GM19238 (cell line): ENCODE measurements around the gene TRIM45.
"Not testable (repeated sequence)": the region's sequence is repeated elsewhere in the genome, so short reads cannot be mapped to it uniquely, and the experiment has no call there.

Source experiments
- DNase-seq: peaks from one replicate; pipeline ENCODE4 v3.0.0; 2011; ENCODE audit warnings: low spot score; ENCODE audit not compliant: insufficient read length

TRIM45 gene, protein sequence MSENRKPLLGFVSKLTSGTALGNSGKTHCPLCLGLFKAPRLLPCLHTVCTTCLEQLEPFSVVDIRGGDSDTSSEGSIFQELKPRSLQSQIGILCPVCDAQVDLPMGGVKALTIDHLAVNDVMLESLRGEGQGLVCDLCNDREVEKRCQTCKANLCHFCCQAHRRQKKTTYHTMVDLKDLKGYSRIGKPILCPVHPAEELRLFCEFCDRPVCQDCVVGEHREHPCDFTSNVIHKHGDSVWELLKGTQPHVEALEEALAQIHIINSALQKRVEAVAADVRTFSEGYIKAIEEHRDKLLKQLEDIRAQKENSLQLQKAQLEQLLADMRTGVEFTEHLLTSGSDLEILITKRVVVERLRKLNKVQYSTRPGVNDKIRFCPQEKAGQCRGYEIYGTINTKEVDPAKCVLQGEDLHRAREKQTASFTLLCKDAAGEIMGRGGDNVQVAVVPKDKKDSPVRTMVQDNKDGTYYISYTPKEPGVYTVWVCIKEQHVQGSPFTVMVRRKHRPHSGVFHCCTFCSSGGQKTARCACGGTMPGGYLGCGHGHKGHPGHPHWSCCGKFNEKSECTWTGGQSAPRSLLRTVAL

DNA sequence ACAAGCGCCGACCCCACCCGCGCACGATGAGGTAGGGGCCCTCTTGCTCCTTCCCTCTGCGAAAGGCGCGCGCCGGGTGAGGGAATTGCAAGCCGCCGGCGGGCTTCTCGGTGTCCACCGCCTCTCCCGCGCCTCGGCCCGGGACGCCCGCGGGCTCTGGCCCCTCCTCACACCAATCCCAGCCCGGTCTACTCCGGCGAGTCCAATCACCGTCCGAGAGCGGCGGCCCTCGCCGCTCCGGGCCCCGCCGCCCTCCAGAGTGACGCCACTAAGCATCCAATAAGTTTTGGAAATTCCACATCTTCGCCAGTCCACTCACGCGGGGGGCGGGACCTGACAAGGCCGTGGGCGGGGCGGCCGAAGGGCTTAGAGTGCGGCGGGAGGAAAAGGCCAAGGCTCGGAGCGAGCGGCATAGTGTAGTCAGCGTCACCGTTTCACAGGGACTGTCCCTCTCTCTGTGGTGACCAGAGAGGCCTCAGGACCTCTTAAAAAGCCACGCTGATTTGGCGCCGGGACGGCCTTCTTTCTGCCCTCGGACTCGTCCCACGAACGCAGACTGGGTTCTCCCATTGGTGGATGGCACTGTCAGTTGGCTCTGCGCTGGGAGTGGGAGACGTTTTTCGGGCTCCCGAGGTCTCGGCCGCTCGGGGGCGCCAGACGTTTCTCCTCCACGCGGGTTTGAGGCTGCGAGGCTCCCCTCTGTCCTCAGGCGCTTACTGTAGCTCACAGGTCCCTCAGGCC lies at the start of gene TRIM45:
Gene TRIM45, minus strand, starts transcription at position 161 of the 741 bp plus-strand sequence. CDS start 548 bp downstream, outside the sequence.
- peak; percentile 82 for DNase-seq

DNA sequence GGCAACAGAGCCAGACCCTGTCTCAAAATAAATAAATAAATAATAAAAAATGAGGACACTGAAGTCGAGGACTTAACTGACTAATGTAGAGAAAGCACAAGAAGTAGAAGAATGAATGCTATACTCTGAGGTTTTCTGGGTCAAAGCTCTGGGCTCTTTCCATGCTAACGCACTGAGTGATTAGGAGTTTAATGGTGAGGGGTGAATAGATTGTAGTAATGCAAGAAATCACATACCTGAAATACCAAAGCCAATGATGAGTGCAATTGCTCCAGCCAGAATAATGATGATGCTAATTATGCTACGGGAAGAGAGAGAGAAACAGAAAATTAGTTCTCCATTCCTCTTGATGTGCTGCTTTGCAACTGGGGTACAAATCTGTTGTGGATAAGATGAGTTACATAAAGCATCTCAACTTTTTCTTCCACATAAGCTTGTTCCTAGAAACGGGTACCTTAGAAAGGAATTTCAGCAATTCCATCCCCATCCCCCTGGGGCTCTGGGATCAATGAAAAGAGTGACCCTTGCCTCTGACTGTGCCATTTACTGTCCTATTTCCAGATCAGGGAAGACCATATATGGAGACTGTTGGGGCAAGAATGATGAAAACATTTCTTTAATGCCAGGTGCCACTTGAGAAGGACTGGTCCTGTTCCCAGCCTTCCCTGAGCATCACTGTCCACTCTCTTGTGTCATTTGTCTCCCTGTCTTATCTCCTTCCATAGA lies 48.5 kb upstream of the TRIM45 start:
- DNase-seq: no peak

DNA sequence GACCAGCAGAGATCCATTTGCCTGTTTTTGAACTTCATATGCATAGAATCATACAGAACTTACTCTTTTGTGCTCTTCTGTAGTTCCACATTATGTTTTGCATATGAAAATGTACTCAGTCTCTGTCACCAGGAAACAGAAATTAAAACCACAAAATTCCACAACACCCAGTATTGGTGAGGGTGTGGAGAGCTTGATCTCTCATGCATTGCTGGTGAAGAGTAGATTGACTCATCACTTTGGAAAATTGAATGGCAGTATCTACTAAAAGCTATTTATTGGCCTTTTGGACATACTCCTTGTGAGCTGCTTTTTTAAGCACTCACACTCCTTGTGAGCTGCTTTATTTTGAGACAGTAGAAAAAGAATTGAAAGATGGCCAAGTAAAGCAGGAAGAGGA lies 45.9 kb upstream of the TRIM45 start:
- DNase-seq: no peak

DNA sequence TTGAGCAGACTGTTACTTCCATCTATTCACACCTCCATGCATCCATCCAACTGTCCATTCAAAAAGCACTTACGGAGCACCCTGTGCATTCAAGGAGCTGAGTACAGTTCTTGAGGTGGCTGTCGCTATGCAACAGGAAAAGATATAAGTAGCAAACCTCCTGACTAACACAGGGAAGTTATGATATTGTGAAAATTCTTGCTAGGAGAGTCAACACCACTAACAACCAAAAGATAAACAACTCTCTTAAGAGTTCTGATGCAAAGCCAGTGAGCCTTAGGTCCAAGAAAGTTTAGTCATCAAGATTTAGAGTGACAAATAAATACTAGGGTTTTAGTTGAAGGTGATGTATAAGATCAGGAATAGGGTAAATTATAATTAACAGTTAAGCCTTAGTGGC lies 44.5 kb upstream of the TRIM45 start:
- DNase-seq: no peak

DNA sequence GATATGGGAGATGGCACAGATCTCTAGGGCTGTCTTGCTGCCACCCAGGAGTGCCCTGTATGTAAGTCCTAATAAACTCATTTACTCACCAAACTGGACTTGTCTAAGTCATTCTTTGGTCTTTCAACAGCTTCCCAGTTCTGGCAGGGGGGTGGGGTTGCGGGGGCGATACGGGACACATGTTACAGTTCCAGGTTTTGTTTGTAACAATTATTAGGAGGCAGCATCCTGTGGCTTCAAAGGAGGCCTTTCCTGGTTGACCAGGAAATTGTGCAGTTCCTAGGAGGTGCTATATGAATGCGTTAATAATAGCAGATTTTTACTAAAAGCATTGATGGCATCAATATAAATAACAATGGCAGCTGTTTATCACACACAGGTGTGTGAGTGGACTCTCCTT lies 42.7 kb upstream of the TRIM45 start:
- DNase-seq: no peak

DNA sequence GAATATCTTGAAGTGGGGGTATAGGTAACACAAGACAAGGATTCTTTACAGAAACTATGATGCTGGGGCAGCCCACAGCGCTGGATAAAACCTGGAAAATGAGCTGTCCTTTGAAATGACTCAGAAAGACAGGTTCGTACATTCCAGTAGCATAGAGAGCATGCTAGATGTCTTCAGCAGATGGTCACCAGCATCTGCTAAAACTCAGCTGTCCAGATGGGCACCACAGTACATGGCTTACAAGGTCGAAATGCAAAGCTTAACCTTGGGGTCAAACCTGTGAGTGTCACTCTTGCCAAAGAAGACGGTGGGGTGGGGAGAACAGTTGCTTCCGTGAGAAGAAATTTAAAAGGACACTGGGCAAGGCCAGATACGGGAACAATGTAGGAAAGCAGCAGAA lies 41.3 kb upstream of the TRIM45 start:
- DNase-seq: no peak

DNA sequence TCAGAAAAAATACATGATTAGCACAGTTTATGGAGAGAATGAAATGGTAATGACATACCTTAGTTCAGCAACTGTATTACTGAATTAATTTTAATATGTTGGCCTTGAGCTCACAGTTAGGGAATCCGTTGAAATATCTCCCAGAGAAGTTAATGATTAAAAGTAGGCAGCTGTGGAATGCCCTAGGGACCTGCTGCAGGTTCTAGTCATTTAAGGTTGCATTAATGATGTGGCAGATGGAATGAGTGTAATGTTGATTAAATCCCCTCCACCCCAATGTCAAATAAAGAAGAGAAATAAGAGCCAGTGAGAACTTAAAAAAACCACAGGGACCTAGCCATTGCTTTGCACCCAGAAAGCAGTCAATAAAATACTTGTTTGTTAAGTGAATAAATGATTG lies 40.3 kb upstream of the TRIM45 start:
- no peak for DNase-seq

DNA sequence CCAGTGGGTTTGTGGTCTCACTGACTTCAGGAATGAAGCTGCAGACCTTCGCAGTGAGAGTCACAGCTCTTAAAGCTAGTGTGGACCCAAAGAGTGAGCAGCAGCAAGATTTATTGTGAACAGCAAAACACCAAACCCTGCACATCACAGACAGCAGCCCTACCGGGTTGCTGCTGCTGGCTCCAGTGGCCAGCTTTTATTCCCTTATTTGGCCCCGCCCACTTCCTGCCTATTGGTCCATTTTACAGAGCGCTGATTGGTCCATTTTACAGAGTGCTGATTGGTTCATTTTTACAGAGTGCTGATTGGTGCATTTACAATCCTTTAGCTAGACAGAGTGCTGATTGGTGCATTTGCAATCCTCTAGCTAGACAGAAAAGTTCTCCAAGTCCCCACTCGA lies 29.8 kb upstream of the TRIM45 start:
- not testable (repeated sequence) for DNase-seq

DNA sequence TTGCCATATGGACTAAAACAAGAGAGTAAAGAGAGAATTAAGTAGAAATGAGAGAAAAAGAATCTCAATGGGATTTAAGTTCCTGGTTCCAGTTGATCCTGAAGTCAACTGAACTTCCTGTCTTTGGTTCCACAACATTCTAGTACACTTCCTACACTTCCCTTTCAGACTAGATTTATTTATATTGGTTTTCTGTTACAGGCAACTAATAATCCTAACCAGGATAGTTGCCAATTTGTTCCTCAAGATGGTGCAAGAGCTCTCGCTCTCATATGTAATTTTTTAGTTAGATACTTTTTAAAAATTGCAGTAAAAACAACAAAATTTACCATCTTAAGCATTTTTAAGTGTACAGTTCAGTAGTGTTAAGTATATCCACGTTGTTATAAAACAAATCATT lies 28.8 kb upstream of the TRIM45 start:
- DNase-seq: no peak

DNA sequence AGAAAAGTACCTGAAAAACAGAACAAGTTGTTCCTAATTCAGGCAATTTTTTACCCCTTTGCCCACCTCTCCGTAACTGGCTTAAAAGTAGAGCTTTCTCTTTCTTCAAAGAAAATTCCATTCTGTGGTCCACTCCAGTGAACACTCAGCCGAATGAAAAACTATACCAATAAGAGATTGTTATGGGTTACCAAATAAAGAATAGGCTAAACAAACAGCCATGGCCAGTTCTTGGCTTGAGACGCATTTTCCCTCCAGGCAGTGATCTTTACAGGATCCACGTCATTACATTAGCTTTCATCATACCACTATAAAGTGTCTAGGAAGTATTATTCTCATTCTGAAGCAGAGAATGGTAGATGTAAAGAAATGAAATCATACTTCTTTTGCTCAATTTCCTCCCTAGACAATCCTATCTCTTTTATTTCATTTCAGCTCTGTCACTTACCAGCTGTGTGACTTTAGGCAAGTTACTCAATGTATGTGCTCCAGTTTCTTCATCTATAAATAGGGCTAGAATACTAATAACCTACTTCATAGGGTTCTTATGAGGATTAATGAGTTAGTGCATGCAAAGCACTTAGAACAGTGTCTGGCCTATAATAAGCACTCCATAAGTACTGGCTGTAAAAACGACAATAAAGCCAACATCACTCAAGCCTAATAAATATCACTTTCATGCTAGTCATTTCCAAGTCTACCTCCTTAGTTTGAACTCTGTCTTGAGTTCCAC lies 26.5 kb upstream of the TRIM45 start:
- no peak for DNase-seq

DNA sequence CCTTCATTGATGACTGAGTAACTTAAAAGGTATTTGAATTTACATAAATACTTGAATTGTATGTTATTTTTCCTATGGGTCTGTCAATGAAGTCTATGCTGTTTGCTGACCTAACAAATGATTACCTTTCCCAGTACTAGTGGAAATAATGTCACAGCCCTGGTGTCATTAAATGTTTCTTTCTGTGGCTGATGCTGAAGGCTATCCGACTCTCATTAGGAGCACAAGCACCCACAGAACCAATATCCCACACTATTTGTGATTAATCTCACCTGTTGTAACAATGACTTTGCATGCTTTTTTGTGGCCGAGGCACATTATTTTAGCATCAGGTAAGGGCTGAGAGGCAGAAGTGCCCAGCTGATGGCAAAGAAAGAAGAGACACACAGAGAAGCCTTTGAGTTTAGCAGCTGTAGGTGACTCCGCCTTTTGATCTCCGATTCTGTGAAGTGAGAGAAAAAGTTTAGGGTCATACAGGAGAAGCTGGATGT lies 25.8 kb upstream of the TRIM45 start:
- DNase-seq: no peak

DNA sequence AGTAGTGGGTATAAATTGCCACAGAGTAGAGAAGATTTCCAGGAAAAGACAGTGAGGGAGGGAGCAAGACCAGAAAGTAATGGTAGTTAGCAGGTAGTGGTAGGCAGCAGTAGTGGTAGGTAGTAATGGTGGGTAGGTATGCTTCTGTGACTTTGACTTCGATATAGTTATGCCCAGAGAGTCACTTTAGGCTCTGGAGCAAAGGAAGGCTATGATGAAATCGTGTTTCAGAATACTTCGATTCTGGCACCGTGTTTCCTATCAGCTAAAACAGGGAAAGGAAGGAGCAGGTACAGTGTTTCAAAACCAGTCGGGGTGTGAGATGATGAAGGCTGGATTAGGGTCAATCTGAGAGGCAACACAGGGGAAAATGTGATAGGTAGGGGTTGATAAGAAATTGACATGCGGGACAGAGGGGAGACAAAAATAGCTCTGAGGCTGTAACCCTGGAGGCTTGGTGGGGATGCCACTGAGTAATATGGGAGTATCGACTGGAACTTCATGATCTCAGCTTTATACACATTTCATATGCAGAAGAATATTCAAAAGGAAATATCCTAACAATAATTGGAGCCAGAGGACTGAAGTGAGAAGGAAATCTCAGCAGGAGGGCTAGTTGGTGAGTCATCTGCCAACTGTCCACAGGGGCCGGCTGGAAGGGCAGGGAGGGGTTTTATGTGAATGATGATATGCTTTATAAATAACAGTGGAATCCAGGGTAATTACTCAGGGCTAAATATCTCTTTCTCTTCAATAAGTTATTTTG lies 25.2 kb upstream of the TRIM45 start:
- no peak for DNase-seq

DNA sequence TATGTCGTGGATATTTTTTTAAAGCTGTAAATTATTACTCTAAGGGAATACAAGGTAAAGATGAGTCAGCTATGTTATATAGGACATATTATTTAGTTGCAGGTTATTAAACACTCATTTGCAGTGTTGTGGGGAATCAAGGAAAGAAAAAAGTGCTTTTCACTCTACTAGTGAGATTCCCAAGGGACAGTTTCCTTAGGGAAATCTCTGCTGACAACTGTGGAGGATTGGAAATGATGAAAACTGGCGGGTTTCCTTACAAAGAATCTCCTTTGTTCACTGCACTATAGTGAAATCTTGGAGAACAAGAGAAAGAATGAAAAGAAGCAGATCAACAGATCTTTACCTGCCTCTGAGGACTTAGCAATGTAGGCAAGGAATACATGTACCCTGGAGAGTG lies 24.5 kb upstream of the TRIM45 start:
- DNase-seq: no peak

DNA sequence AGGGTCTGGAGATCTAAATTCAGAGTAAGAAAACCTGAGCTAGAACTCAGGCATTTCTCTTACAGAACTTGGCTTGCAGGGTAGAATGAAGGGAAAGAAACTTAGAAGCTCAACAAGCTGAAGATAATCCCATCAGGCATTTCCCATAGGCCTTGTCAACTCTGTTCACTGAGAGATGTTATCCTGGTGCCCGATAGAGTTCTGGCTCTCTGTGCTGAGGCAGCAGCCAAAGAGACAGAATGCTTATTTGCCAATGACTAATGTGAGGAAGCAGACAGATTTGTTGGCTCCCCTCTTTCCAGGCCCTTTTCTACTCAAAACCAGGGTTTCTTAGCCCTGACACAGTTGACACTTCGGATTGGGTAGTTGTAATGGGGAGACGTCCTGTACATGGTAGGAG lies 22.3 kb upstream of the TRIM45 start:
- DNase-seq: no peak

DNA sequence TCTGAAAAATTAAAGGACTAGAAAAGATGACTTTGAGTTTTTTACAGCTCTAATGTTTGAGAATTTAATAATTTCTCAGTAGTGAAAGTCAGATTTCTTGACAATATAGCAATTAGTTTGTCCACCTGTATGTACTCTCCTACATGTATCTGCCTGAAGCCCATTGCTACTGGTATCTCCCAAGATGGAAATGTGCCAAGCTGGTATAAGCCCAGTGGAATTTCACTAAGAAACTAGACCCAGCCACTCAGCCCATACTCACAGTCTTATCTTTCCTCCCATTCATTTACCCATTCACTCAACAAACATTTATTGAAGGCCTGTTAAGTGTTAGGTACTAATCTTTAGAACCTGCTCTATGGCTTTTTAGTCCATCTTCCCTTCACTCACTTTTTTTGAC lies 21.6 kb upstream of the TRIM45 start:
- no peak for DNase-seq

DNA sequence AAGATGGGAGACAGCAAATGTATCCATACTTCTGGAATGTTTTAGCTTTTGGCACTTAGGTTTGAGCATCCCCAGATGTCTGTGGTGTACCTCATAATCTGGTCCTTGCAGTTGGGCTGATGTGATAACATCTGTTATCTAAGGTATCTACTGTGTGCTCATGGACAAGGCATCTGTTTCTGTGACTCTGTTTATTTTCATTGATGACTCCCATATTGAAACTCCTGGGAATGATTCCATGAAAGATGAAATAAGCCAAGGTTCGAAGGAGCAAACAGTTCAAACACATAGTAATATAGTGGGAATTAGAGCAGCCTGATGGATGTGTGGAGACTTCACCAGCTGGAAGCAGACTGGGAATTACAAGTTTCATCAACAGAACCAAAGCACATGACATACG lies 20.7 kb upstream of the TRIM45 start:
- no peak for DNase-seq

DNA sequence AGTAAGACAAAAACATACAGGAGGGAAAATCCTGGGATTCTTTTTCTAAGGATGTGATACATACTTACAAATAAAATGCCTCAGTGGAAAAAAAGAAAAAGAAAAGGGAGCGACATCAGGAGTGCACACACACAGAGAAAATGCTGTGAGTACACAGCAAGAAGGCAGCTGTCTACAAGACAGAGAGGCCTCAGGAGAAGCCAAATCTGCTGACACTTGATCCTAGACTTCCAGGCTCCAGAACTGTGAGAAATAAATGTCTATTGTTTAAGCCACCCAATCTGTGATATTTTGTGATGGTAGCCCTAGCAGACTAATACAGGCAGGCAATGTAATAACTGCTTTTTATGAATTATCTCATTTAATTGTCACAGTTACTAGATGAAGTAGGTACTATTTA lies 17.0 kb upstream of the TRIM45 start:
- DNase-seq: no peak

DNA sequence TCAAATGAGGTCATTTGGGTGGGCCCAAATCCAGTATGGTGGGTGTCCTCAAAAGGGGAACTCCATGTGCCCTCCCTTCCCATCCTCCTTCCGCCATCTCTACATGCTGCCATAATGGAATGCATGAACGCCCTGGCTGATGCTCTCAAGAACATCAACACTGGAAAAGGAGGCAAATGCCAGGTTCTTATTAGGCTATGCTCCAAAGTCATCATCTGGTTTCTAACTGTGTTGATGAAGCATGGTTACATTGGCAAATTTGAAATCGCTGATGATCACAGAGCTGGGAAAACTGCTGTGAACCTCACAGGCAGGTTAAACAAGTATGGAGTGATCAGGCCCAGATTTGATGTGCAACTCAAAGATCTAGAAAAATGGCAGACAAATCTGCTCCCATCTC lies 16.6 kb upstream of the TRIM45 start:
- no peak for DNase-seq

DNA sequence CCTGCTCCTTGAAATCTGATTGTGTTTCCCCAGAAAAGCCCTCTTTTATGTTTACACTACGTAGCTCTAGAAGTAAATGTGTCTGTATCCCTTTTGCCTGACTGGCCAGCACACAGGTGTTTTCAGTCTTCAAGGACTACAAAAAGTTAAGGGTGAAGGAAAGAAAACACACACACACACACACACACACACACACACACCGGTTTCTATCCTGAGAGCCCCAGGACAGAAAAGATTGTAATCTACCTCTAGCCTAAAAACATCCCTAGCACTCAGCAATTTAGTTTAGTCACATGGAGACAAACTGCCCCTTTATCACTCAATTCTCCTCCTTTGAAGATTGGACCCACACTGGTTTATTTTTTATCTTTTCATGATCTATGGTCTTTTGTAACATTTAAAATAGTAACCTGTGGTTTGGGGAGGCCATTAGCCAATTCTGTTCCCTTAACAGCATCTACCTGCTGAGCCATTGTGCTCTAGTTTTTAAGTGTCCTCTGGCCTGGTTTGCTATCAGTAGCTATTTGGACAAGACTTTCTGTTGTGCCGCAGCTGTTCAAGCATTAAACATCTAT lies 15.8 kb upstream of the TRIM45 start:
- no peak for DNase-seq

DNA sequence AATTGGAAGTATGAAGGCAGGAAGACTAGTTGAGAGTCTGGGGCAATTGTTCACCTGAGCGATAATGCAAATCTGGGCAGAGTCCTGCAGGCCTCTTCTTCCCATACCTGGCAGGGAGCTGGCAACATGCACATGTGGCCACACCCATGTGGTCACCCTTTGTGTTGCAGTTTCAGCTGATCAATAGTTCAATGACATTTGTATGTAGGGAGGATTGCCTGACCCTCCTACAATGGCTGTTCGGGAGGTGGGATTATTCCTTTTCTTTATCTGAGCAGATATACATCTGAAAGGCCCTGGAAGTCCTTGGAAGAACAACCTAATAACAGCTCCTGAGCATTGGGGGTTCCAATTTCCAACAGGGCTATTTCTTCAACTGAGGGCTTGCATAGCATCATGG lies 15.2 kb upstream of the TRIM45 start:
- no peak for DNase-seq
